ENCODE measurements around the gene CLIP2.
"Not testable (repeated sequence)": the region's sequence is repeated elsewhere in the genome, so short reads cannot be mapped to it uniquely, and the experiment has no call there.

CLIP2 gene

DNA sequence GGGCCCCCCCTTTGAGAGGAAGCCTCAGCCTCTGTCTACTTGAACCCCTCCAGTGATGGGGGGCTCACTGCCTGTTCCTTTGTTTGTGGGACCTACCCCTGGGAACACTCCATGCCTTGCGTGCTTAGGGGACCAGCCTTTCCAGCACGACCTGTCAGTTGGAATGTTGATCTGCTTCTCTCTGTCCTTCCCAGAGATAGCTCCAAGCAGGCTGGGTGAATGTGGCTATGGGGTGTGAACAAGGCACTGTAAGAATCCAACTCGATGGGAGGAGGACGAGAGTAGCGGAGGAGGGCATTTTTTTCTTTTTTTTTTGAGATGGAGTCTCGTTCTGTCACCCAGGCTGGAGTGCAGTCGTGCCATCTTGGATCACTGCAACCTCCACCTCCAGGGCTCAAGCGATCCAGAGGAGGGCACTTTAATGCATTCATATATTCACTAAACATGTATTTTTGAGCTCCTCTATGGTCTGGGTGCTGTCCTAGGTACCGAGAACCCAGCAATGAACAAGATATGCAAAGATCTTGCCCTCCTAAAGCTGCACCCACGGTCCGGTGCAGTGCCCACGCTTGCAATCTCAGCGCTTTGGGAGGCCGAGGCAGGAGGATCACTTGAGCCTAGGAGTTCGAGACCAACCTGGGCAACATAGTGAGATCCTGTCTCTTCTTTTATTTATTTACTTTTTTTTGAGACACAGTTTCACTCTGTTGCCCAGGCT lies 8.5 kb downstream of the CLIP2 start:
- no peak for DNase-seq (ENCODE audit: low read depth in 1 of 2, low spot score in 1 of 2)

DNA sequence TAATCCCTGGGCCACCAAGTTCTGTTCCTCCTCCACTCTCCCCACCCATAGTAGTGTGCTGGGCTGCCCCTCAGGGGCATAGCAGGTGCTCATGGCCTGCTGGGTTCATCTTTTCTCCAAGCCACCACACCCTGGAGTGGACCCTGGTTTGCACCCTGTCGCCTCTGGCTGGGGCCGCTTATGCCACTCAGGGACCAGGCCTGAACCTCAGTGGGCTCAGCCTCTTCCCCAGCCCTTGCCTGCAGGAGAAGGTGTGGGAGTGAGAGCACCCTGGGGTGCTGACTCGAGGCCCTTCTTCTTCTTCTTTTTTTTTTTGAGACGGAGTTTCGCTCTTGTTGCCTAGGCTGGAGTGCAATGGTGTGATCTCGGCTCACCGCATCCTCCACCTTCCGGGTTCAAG lies 10.2 kb downstream of the CLIP2 start:
- no peak for DNase-seq (ENCODE audit: low read depth in 1 of 2, low spot score in 1 of 2)

DNA sequence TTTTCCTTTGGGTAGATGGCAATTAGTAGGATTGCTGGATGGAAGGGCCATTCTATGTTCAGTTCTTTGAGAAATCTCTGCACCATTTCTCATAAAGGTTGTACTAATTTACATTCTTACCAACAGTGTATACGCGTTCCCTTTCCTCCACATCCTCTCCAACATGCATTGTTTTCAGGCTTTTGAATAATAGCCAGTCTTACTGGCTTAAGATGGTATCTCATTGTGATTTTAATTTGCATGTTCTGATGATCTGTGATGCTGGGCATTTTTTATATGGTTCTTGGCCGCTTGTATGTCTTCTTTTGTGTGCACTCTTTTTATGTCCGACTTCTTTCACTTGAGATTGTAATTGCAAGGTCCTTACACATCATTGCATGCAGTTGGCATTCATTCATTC lies 11.7 kb downstream of the CLIP2 start:
- no peak for DNase-seq (ENCODE audit: low read depth in 1 of 2, low spot score in 1 of 2)

DNA sequence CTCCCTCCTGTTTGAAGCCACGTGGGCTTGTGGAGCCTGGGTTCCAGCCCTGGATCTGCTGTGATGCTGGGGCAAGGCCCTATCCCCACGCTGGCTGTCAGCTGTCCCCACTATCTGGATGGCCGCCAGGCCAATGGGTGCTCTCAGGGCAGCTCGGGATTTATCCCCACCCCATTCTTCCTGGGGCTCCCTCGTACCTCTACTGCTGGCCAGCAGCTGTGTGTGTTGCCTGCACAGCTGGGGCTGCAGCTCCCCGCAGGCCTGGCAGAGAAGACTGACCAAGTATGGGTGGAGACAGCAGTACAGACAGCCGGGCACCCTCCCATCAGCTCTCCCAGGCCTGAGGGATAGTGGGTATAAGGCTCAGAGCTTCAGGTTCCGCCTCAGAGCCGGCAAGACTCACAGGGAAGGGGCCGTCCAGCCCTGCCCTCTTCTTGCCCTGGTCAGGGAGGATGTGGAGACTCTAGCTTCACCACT lies 13.6 kb downstream of the CLIP2 start:
- no peak for DNase-seq (ENCODE audit: low read depth in 1 of 2, low spot score in 1 of 2)

DNA sequence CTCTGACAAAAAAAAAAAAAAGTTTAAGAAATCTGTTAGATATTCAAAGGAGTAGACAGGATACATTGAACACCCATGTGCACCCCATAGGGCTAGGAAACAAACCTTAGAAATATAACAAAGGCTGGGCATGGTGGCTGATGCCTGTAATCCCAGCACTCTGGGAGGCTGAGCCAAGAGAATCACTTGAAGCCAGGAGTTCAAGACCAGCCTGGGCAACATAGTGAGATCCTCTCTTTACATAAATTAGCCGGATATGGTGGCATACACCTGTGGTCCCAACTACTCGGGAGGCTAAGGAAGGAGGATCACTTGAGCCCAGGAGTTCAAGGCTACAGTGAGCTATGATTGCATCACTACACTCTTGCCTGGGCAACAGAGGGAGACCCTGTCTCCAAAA lies 15.3 kb downstream of the CLIP2 start:
- DNase-seq (ENCODE audit: low read depth in 1 of 2, low spot score in 1 of 2): no peak

DNA sequence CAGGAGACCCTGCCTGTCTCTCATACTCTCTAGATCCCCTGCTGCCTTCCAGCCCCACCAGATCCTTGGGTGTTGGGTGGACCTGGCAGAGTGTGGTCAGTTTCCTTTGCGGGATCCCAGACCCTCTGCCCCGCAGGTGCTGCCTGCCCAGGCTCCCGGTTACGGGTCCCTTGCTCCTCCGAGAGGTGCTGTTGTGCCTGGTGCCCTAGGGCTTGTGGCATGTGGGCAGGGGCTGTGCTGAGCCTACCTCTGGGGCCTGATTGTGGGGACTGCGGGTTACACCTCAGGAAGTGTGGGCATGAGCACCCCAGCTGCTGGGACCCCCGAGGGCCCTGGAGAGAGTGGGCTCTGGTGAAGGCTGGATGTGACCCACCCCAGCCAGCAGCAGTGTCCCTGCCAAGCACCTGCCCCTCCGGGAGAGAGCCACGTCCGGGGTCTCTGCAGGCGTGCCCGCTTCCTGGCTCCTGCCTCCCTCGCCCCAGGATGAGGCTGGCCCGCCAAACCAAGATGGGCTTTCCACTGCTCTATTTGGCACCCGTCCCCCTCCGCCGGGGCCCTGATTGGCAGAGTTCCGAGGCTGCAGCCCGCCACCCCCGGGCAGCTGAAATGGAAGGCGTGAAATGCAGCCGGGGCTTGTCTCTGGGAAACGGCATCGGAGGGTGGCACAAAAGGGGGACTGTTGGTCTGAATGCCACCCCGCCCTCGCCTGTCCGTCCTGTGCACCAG lies 17.0 kb downstream of the CLIP2 start:
- DNase-seq (ENCODE audit: low read depth in 1 of 2, low spot score in 1 of 2): no peak

DNA sequence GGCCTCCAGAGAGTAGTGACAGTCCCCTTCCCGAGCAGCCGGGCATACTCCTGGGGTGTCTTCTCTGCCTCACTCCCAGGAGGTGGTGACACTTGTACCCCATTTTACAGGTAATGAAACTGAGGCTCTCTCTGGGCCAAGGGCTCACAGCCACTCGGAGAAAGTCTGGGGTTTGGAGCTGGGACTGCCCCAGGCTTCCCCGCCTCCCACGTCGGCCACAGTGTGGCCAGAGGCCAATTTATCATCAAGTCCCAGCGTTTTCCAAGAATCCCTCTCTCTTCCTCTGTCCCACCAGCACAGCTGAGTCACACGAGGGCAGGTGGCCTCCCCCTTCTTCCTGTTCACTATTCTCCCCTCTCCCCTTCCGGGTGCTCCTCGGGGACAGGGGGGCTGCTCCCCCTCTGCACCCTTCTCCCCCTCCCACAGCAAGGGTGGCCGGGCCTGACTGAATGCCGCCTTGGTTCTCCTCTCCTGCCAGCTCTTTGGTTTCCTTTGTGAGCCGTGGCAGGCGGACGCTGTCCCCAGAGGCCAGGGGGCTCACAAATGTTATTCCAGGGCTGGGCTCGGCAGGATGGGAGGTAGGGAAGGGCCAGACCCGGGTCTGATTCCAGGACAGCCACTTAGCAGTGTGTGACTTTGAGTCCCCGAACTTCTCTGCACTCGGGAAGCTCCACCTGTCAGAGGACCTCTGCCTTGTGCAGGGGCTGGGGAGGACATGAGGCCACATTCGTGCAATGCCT lies 17.7 kb downstream of the CLIP2 start:
- DNase-seq (ENCODE audit: low read depth in 1 of 2, low spot score in 1 of 2): no peak

DNA sequence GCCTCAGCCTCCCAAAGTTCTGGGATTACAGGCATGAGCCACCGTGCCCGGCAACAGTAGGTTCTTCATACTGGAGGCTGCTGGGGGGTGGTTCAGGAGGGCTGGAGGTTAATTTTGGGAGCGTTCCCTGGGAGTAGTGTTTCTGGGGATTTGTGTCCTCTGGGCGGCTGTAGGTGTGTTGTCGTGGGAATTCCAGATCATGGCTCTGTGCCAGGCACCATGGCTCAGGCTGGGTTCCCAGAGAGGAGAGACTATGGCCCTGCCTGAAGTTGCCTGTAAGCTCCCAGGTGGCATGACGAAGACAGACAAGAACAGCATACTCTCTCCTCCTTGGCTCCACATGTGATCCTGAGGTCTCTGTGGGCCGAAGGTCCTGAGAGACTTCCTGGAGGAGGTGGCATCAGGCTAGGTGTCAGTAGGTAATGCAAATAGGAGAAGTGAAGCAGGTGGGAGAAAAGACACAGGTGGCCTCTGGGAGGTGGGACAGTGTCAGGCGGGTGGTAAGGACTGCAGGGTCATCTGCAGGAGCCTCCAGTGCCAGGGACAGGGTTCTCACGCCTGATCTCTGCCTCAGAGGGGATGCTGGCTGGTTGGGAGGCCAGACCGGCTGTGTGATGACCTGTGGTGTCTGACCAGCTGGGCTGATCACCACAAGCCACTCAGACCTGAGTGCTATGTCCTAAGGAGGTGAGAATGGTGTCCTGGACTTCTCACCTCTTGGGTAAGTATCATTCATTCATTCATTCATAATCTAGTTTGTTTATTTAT lies 18.7 kb downstream of the CLIP2 start:
- no peak for DNase-seq (ENCODE audit: low read depth in 1 of 2, low spot score in 1 of 2)

DNA sequence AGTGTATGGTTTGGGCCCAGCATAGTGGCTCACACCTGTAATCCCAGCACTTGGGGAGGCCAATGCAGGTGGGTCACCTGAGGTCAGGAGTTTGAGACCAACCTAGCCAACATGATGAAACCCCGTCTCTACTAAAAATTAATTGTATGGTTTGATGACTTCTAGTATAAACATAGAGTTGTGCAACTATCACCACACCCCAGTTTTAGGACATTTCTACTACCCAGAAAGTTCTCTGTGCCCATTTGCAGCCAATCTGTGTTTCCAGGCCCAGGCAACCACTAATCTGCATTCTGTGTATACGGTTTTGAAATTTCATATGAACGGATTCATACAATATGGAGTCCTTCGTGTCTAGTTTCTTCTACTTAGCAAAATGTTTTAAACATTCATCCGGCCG lies 20.0 kb downstream of the CLIP2 start:
- no peak for DNase-seq (ENCODE audit: low read depth in 1 of 2, low spot score in 1 of 2)

DNA sequence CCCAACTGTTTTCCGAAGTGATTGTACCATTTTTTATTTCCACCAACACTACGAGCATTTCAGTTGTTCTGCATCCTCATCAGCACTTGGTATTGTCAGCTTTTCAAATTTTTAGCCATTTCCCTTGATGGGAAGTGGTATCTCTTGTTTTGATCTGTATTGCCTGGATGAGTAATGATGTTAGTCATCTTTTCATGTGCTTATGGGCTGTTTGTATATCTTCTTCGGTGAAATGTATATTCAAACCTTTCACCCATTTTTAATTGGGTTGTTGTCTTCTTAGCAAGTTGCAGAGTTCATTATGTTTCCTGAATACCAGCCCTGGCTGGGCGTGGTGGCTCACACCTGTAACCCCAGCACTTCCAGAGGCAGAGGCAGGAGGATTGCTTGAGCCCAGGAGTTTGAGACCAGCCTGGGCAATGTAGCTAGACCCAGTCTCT lies 22.1 kb downstream of the CLIP2 start:
- no peak for DNase-seq (ENCODE audit: low read depth in 1 of 2, low spot score in 1 of 2)

DNA sequence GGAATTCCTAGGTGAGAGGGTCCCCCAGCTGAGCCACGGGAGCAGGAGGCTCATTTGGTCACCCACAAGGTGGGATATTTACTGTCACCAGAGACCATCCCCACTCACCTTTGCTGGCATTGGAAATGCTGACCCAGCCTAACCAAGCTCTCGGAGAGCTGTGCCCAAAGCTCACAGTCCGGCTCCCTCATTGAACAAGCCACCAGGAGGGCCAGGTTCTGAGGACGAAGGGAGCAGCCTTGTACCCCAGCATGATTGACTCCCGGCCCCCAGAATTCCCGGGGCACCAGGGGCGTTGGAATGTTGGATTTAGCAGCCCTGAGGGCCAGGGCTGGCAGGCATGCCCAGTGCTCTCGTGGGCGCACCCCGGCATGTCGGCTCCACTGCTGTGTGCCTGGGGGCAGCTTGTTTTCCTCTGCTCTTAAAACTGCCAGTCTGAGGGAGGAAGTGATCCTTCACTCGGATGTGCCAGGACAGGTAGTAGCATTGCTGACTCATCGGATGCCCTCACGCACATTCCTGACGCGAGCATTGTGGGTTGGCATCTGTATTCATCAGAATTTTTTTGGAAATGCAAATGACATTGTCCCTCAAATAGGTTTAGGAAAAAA lies 23.3 kb downstream of the CLIP2 start:
- no peak for DNase-seq (ENCODE audit: low read depth in 1 of 2, low spot score in 1 of 2)

DNA sequence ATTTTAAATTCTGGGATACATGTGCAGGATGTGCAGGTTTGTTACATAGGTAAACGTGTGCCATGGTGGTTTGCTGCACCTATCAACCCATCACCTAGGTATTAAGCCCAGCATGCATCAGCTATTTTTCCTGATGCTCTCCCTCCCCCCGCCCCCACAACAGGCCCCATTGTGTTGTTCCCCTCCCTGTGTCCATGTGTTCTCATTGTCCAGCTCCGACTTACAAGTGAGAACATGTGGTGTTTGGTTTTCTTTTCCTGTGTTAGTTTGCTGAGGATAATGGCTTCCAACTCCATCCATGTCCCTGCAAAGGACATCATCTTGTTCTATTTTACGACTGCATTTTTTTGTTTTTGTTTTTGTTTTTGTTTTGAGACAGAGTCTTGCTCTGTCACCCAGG lies 26.7 kb downstream of the CLIP2 start:
- not testable (repeated sequence) for DNase-seq (ENCODE audit: low read depth in 1 of 2, low spot score in 1 of 2)

DNA sequence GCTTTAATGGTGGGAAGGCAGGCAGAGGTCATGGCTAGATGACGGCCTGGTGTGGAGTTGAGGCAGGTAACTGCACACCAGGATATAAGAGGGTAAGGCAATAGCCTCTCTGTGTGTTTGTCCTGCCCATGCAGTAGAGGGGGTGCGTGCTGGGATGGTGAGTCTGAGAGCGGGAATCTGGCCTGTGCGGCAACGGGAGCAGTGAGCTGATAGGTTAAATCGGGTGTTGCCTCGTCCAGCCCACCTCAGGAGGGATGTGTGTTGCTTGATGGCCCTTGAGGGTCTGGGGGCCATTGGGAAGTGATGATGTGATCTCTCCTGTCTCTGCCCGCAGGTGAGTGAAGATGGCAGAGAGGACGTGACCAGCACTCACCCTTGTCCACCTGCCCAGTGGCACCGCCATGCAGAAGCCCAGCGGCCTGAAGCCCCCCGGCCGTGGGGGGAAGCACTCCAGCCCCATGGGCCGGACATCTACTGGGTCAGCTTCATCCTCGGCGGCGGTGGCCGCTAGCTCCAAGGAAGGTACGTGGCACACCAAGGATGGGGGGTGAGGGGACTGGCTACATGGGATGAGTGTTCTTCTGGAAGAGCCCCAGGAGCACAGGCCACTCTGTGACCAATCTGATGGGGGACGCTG lies 28.1 kb downstream of the CLIP2 start:
- no peak for DNase-seq (ENCODE audit: low read depth in 1 of 2, low spot score in 1 of 2)

DNA sequence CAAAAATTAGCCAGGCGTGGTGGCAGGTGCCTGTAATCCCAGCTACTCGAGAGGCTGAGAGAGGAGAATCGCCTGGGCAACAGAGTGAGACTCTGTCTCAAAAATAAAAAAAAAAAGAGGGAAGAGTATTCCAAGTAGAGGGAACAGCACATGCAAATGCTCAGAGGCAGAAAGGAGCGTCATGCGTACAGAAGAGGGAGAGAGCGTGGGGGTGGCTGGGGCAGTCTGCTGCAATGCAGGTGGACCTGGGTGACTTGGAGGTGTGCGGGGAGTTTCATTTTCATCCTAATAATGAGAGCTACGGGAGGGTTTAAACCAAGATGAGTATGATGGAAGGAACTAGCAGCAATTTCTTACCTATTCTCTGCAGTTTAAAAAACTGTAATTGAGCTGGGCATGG lies 28.8 kb downstream of the CLIP2 start:
- DNase-seq (ENCODE audit: low read depth in 1 of 2, low spot score in 1 of 2): no peak

DNA sequence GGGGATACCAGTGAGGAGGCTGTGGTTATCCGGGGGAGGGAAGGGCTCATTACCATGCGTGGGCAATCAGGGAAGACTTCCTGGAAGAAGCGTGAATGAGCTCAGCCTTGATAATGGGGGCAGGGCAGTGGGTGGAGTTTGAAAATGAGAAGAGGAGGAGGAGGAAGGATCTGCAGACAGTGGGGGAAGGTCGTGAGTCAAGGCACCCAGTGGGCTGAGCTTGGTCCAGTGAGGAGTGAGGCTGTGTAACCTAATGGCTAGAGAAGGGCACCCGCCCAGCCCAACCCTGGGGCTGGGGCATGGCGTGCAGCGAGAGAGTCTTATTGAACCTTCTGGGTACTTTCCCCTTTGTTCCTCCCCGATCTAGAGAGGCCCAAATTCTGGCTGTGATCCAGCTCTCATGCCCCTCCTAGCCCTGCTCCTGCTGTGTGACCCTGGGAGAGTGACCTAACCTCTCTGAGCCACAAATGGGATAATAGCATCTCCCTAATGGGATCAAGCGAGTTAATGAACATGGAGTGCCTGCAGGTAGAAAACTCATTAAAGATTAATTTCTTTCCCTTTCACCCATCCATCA lies 31.5 kb downstream of the CLIP2 start:
- no peak for DNase-seq (ENCODE audit: low read depth in 1 of 2, low spot score in 1 of 2)

DNA sequence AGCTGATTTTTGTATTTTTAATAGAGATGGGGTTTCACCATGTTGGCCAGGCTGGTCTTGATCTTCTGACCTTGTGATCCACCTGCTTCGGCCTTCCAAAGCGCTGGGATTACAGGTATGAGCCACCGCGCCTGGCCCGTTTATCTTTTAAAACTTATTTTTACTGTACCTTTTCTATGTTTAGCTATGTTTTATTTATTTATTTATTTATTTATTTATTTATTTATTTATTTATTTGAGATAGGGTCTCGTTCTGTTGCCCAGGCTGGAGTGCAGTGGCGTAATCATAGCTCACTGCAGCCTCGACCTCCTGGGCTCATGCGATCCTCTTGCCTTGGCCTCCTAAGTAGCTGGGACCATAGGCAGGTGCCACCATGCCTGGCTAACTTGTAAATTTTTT lies 33.7 kb downstream of the CLIP2 start:
- not testable (repeated sequence) for DNase-seq (ENCODE audit: low read depth in 1 of 2, low spot score in 1 of 2)

DNA sequence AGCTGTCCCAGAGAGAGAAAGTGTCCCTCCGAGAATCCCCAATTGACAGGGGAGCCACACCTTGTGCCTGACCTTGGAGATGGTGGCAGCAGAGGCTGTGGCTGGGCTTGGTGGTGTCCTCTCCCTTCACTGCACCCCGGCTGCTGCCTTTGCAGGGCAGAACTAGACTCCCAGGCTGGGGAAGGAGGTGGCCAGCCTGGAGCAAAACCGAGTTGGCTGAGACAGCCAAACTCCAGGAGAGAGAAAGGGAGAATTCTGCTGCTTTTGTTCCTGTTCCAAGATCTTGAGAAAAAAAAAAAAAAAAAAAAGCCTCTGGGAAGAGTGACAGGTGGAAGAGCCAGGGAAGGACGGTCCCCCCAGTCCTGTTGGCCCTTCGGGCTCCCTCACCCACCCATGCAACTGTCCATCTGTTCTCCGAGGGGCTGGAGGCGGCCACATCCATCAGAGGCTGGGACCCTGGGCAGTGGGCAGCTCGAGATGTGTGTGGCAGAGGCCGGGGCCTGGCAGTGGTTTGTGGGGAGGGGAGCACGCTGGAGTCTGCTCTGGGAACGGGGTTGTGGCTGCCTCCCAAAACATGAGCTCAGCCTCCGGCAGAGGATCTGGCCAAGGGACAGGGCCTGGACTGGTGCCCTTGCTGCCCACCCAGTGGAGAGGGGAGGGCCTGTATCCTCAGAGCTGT lies 35.5 kb downstream of the CLIP2 start:
- DNase-seq (ENCODE audit: low read depth in 1 of 2, low spot score in 1 of 2): no peak

DNA sequence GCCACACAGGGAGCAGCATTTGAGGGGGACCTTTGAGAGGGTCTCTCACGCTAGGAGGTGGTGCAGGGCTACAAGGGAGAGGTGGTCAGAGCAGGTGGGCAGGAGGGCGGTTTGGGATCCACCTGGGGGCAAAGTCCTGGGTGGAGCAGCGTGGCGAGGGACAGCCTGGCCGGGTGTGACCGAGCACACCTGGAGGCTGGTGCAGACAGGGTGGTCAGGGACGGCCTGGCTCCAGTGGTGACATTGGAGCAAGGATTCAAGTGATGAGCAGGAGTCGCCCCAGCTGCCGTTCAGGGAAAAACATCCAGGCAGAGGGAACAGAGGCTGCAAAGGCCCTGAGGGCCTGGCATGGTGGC lies 36.0 kb downstream of the CLIP2 start:
- DNase-seq (ENCODE audit: low read depth in 1 of 2, low spot score in 1 of 2): no peak

DNA sequence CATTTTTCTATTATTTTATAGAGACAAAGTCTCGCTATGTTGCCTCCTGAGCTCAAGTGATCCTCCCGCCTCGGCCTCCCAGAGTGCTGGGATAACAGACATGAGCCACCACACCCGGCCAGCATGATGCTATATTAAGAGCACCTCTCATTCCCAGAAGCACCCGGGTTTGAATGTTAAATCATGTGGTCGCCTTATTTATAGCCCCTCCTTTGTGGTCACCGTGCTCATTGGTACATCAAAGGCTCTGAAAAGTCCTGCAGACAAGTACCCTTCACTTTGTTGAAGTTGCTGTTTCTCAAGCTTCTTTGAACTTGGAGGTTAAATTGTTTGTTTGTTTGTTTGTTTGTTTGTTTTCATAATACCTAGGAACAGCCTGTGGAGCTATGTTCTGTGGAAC lies 40.0 kb downstream of the CLIP2 start:
- no peak for DNase-seq (ENCODE audit: low read depth in 1 of 2, low spot score in 1 of 2)
